Aorta (tissue), 5 donors: Measurements from ENCODE around the gene TNPO2. TPM values are rescaled to one million over a fixed set of nuclear protein-coding genes. Genes with fewer than 3 reads are reported as not detected.

Experiments
- ATAC-seq: fragments of 200-7000 bp; cut with Tn5 transposase; one replicate; pipeline ENCODE4 v1.9.1; 2022; ENCODE audit warnings: moderate library complexity; ENCODE audit not compliant: low FRiP score
- DNase-seq, 2 donors: peaks; one replicate each; pipeline ENCODE4 v3.0.0-alpha.2; 2020
- H3K27ac ChIP-seq, 2 donors: one replicate each; pipeline ENCODE4 v1.5.1; 2013; ENCODE audit warnings: low read length in 2 of 2, mild to moderate bottlenecking in 2 of 2, moderate library complexity in 2 of 2, control low read depth in 1 of 2, inconsistent platforms in 1 of 2, low read depth in 1 of 2
- H3K27me3 ChIP-seq, 2 donors: one replicate each; pipeline ENCODE4 v1.6.1; 2013; ENCODE audit warnings: control low read depth in 1 of 2, low read length in 1 of 2, mild to moderate bottlenecking in 1 of 2, moderate library complexity in 1 of 2; ENCODE audit not compliant: insufficient read depth in 2 of 2, control insufficient read depth in 1 of 2
- H3K36me3 ChIP-seq, 2 donors: one replicate each; pipeline ENCODE4 v1.6.1; 2013; ENCODE audit warnings: control low read depth in 1 of 2, low read length in 1 of 2, mild to moderate bottlenecking in 1 of 2; ENCODE audit not compliant: insufficient read depth in 2 of 2, control insufficient read depth in 1 of 2
- H3K4me1 ChIP-seq, 2 donors: one replicate each; pipeline ENCODE4 v1.6.1; 2013; ENCODE audit warnings: low read length in 2 of 2, control low read depth in 1 of 2, mild to moderate bottlenecking in 1 of 2, moderate library complexity in 1 of 2; ENCODE audit not compliant: insufficient read depth in 2 of 2, control insufficient read depth in 1 of 2
- H3K4me3 ChIP-seq, 2 donors: one replicate each; pipeline ENCODE4 v1.5.1; 2013; ENCODE audit warnings: low read length in 2 of 2, control low read depth in 1 of 2, mild to moderate bottlenecking in 1 of 2
- H3K9me3 ChIP-seq: one replicate; pipeline ENCODE4 v1.6.1; 2013; ENCODE audit warnings: mild to moderate bottlenecking, low read length; ENCODE audit not compliant: control insufficient read depth
- WGBS, 2 donors: extraction: QIAGEN DNeasy Blood & Tissue Kit; methylation state at CpG; one replicate each; pipeline ENCODE4 v1.1.7; 2013; 5-methylcytosine and 5-hydroxymethylcytosine counted together
- intact Hi-C, 2 donors: fragments of 100-400 bp; cut with DNase I; formaldehyde crosslinking; loops; one replicate each; pipeline versions ENCODE4 v1.14.2 to v1.15.0; 2022
- polyA plus RNA-seq, 2 donors: library from polyadenylated mRNA; stranded (reverse); fragments of 200-250 nt; gene quantifications; one replicate each; pipeline ENCODE4 v1.2.3, GENCODE V29; 2013
- total RNA-seq, 2 donors: library from RNA; stranded (reverse); fragmentation: NEBNext Ultra II Directional; extraction: Animal tissue kit (Norgen Biotek cat#: 25700); gene quantifications; one replicate each; pipeline ENCODE4 v1.2.1, GENCODE V29; 2021
- donor health status: healthy with polysubstance abuse.
- donor health status: Bipolar disorder and iron deficiency.
- donor health status: DM: no; HTN: no; CAD: no.
- donor health status: DM: no; HTN: no; CAD: no.
- donor health status: DM: yes; HTN: yes; CAD: no.

Gene TNPO2
- total and polyA plus RNA-seq, 4 donors: 15.2 to 71.8 (median 50.0) TPM

DNA sequence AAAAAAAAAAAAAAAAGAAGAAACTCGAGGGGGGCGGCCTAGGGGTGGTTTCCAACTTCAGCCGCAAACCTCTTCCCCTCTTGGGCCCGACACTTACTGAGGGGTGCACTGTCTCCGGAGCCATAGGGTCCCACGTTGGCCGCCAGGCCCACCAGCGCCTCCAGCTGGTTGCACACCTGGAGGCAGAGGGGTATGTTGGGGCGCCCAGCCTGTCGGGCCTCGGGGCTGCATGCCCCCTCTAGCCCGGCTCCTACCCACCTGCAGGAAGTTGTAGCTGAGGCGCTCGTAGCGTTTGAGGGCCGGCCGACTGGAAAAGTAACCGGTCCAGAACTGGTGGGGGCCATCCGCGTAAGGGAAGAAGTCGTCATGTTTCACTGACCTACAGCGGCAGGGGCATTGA lies 65.8 kb downstream of the TNPO2 start:
- Histone ChIP-seq H3K4me3 (no peak overlapping the region), H3K9me3 (no peaks in the 10 kb centered on the region), H3K27me3 (no peaks in the 10 kb centered on the region), H3K36me3 (peaks cover 0 to 7% of the 10 kb centered on the region in 2 donors), H3K27ac (no peak overlapping the region), H3K4me1 (no peaks in the 10 kb centered on the region)
- WGBS, 2 donors: 93 to 96% methylated on average over 22 of the region's 22 CpGs
- ATAC-seq (no peak), DNase-seq (no peak)
- intact Hi-C loops: no loop called here

DNA sequence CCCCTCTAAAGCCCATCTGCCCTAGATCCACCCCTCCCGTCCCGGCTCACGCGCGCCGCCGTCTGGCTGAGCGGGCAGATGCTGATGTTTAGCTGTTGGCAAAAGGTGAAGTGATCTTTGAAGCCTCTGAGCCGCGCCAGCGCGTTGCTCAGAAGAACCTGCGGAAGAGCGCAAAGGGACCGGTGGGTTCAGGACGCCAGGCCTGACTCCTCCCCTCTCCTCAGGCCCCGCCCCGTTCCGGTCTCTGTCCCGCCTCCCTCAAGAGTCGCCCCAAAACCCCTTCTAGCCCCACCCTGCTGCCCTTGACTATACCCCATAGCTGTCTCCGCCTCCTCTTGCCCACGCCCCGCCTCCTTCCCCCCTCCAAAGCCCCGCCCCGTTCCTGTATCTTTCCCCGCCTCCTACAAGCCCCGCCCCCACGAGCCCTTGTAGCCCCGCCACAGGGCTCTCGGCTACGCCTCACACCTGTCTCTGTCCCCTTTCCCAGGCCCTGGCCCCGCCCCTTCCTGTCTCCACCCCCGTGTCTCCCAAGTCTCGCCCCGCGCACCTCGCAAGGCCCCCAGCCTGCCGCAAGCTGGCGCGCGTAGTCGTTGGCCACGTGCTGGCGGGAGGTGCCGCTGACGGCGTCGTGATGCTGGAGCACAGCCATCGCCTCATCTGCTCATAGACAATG lies 66.7 kb downstream of the TNPO2 start:
- Histone ChIP-seq H3K36me3 (peaks cover 0 to 7% of the 10 kb centered on the region in 2 donors), H3K9me3 (no peaks in the 10 kb centered on the region), H3K4me1 (no peaks in the 10 kb centered on the region), H3K4me3 (no peak overlapping the region), H3K27ac (no peak overlapping the region), H3K27me3 (no peaks in the 10 kb centered on the region)
- DNase-seq (no peak), ATAC-seq (peak; percentile 44)
- intact Hi-C loops: no loop called here
- 49 to 56% methylated on average over 45 to 50 of the region's 50 CpGs for WGBS, 2 donors

DNA sequence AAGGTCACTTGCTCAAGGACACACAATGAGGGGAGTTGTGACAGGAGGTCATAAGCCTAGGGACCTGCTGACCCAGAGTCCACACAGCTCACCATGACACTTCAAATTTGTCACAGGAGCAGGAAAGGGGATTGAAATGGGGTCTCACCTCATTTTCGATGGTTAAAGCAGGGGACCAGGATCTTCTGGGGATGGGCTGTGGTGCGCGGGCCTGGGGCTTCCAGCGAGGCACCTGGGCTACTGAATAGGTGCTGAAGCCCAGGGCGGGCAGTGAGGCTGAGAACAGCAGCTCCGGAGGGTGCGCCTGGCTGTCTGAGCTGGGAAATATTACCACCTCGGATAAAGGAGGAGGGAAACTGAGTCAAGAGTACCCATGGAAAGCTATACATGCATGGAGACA lies 68.2 kb downstream of the TNPO2 start:
- Histone ChIP-seq H3K27me3 (no peaks in the 10 kb centered on the region), H3K4me1 (no peaks in the 10 kb centered on the region), H3K27ac (no peak overlapping the region), H3K9me3 (no peaks in the 10 kb centered on the region), H3K4me3 (no peak overlapping the region), H3K36me3 (peaks cover 0 to 5% of the 10 kb centered on the region in 2 donors)
- no peak for ATAC-seq
- intact Hi-C loops: no loop called here
- 95 to 96% methylated on average over 8 of the region's 8 CpGs for WGBS, 2 donors
- DNase-seq: no peak

DNA sequence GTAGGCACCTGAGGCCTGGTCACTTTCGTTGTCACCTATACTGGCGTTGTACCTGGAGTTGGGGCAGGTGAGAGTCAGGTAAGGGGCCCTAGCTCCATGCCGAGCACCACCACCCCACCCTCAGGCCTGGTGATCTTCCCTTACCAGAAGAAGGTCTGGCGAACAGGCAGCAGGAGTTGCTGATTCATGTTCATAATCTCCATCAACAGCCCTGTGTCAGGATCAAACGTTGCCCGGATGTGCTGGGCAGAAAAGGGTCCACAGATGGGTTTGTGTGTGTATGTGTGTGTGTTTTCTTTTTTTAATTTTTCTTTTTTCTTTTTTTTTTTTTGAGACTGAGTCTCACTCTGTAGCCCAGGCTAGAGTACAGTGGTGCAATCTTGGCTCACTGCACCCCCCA lies 71.5 kb downstream of the TNPO2 start:
- peaks cover 0 to 3% of the 10 kb centered on the region in 2 donors for H3K36me3 ChIP-seq
- no peak for ATAC-seq
- H3K27me3 ChIP-seq: no peaks in the 10 kb centered on the region
- intact Hi-C loops: no loop called here
- H3K27ac ChIP-seq: no peak overlapping the region
- H3K4me1 ChIP-seq: no peaks in the 10 kb centered on the region
- DNase-seq: peak in 1 of 2 donors; percentile 4
- H3K9me3 ChIP-seq: no peaks in the 10 kb centered on the region
- H3K4me3 ChIP-seq: no peak overlapping the region
- 92 to 93% methylated on average over 6 of the region's 6 CpGs for WGBS, 2 donors

DNA sequence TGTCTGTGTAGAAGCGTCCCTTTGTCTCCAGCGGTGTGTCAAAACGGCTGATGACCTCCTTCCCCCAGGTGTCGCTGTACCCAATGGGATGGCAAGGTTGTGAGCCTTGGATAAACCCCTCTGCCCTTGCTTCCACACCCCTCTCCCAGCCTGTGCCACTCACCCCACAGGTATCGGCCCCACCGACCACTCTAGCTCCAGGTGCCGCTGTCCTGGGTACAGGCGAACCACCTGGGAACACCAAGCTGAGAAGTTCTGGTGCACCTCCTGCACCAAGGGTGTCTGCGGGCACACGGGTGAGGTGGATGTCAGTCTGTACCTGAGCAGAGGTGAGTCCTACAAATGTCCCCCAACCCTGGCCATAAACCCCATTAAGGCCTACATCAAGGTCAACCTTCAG lies 73.8 kb downstream of the TNPO2 start:
- H3K9me3 ChIP-seq: no peaks in the 10 kb centered on the region
- intact Hi-C loops: no loop called here
- 95 to 96% methylated on average over 10 of the region's 10 CpGs for WGBS, 2 donors

More for the DNA sequence above, 73.8 kb downstream of the TNPO2 start:
- Histone ChIP-seq H3K4me1 (no peaks in the 10 kb centered on the region), H3K27ac (no peak overlapping the region), H3K27me3 (no peaks in the 10 kb centered on the region), H3K36me3 (no peaks in the 10 kb centered on the region), H3K4me3 (no peak overlapping the region)
- no peak for ATAC-seq
- peak in 1 of 2 donors; percentile 29 for DNase-seq

Other genes starting within 250 kb of the TNPO2 start
- gene ZNF709, start 239.1 kb downstream of the TNPO2 start, total RNA-seq: 1 to 10 TPM; 5.1 to 5.8 TPM
- gene ZNF709, start 239.1 kb downstream of the TNPO2 start, polyA plus RNA-seq: 1 to 10 TPM in 1 of 2 donors, not detected in 1; 1.2 TPM
- gene ZNF564, start 172.4 kb downstream of the TNPO2 start, total RNA-seq: 10 to 100 TPM; 12.0 to 15.4 TPM
- 1 to 10 TPM; 5.5 to 8.4 TPM for gene ZNF564, start 172.4 kb downstream of the TNPO2 start, polyA plus RNA-seq
- gene ZNF490, start 113.1 kb downstream of the TNPO2 start, total RNA-seq: 1 to 10 TPM; 7.0 to 8.6 TPM
- under 1 TPM in 1 of 2 donors, not detected in 1; 0.56 TPM for gene ZNF490, start 113.1 kb downstream of the TNPO2 start, polyA plus RNA-seq
- gene ZNF791, start 113.0 kb downstream of the TNPO2 start, total RNA-seq: 10 to 100 TPM; 35.2 to 35.4 TPM
- gene ZNF791, start 113.0 kb downstream of the TNPO2 start, polyA plus RNA-seq: 10 to 100 TPM in 1 of 2 donors, 1 to 10 TPM in 1; 2.9 to 12.1 TPM
- 100 to 1,000 TPM in 1 of 2 donors, 10 to 100 TPM in 1; 74.8 to 111 TPM for gene MAN2B1, start 57.2 kb downstream of the TNPO2 start, total RNA-seq
- 10 to 100 TPM; 54.6 to 88.7 TPM for gene MAN2B1, start 57.2 kb downstream of the TNPO2 start, polyA plus RNA-seq
- 10 to 100 TPM in 1 of 2 donors, 1 to 10 TPM in 1; 7.1 to 11.8 TPM for gene WDR83, start 57.1 kb downstream of the TNPO2 start, total RNA-seq
- gene WDR83, start 57.1 kb downstream of the TNPO2 start, polyA plus RNA-seq: 10 to 100 TPM in 1 of 2 donors, 1 to 10 TPM in 1; 9.4 to 20.9 TPM
- 10 to 100 TPM; 50.1 to 74.0 TPM for gene DHPS, start 42.1 kb downstream of the TNPO2 start, total RNA-seq
- 10 to 100 TPM; 42.7 to 94.8 TPM for gene DHPS, start 42.1 kb downstream of the TNPO2 start, polyA plus RNA-seq
- not detected for gene GNG14, start 35.9 kb downstream of the TNPO2 start, total RNA-seq
- gene GNG14, start 35.9 kb downstream of the TNPO2 start, polyA plus RNA-seq: not detected
- gene FBXW9, start 27.3 kb downstream of the TNPO2 start, total RNA-seq: 1 to 10 TPM; 1.9 to 4.8 TPM
- 1 to 10 TPM; 4.1 to 5.4 TPM for gene FBXW9, start 27.3 kb downstream of the TNPO2 start, polyA plus RNA-seq
- gene TRIR, start 10.8 kb upstream of the TNPO2 start, total RNA-seq: 100 to 1,000 TPM; 119 to 121 TPM
- gene TRIR, start 10.8 kb upstream of the TNPO2 start, polyA plus RNA-seq: 100 to 1,000 TPM; 233 to 289 TPM
- 10 to 100 TPM; 35.4 to 42.2 TPM for gene GET3, start 13.6 kb upstream of the TNPO2 start, total RNA-seq
- gene GET3, start 13.6 kb upstream of the TNPO2 start, polyA plus RNA-seq: 10 to 100 TPM; 61.2 to 70.6 TPM
- gene BEST2, start 27.9 kb upstream of the TNPO2 start, total RNA-seq: not detected
- 1 to 10 TPM in 1 of 2 donors, not detected in 1; 2.5 TPM for gene BEST2, start 27.9 kb upstream of the TNPO2 start, polyA plus RNA-seq
- gene HOOK2, start 51.6 kb upstream of the TNPO2 start, total RNA-seq: 10 to 100 TPM; 28.5 to 45.5 TPM
- 10 to 100 TPM; 14.4 to 92.5 TPM for gene HOOK2, start 51.6 kb upstream of the TNPO2 start, polyA plus RNA-seq
- 100 to 1,000 TPM; 250 to 609 TPM for gene JUNB, start 67.6 kb upstream of the TNPO2 start, total RNA-seq
- 100 to 1,000 TPM in 1 of 2 donors, 10 to 100 TPM in 1; 97.0 to 623 TPM for gene JUNB, start 67.6 kb upstream of the TNPO2 start, polyA plus RNA-seq
- 100 to 1,000 TPM in 1 of 2 donors, 10 to 100 TPM in 1; 90.5 to 118 TPM for gene PRDX2, start 77.9 kb upstream of the TNPO2 start, total RNA-seq
- 100 to 1,000 TPM; 151 to 202 TPM for gene PRDX2, start 77.9 kb upstream of the TNPO2 start, polyA plus RNA-seq
- gene THSD8, start 78.1 kb upstream of the TNPO2 start, total RNA-seq: 1 to 10 TPM in 1 of 2 donors, not detected in 1; 1.2 TPM
- 1 to 10 TPM in 1 of 2 donors, not detected in 1; 2.5 TPM for gene THSD8, start 78.1 kb upstream of the TNPO2 start, polyA plus RNA-seq
- gene RNASEH2A, start 82.7 kb upstream of the TNPO2 start, total RNA-seq: 1 to 10 TPM; 2.9 to 7.2 TPM
- 1 to 10 TPM; 1.6 to 3.3 TPM for gene RNASEH2A, start 82.7 kb upstream of the TNPO2 start, polyA plus RNA-seq
- gene RTBDN, start 110.6 kb upstream of the TNPO2 start, total RNA-seq: not detected
- 1 to 10 TPM in 1 of 2 donors, not detected in 1; 2.0 TPM for gene RTBDN, start 110.6 kb upstream of the TNPO2 start, polyA plus RNA-seq
- under 1 TPM in 1 of 2 donors, not detected in 1; 0.54 TPM for gene MAST1, start 114.6 kb upstream of the TNPO2 start, total RNA-seq
- gene MAST1, start 114.6 kb upstream of the TNPO2 start, polyA plus RNA-seq: under 1 TPM in 1 of 2 donors, not detected in 1; 0.13 TPM
- gene DNASE2, start 157.5 kb upstream of the TNPO2 start, total RNA-seq: 10 to 100 TPM; 26.8 to 39.5 TPM
- 10 to 100 TPM; 27.4 to 49.9 TPM for gene DNASE2, start 157.5 kb upstream of the TNPO2 start, polyA plus RNA-seq
- gene KLF1, start 163.3 kb upstream of the TNPO2 start, total RNA-seq: under 1 TPM in 1 of 2 donors, not detected in 1; 0.39 TPM
- gene KLF1, start 163.3 kb upstream of the TNPO2 start, polyA plus RNA-seq: not detected
- gene GCDH, start 167.2 kb upstream of the TNPO2 start, total RNA-seq: 10 to 100 TPM; 15.1 to 16.4 TPM
- gene GCDH, start 167.2 kb upstream of the TNPO2 start, polyA plus RNA-seq: 10 to 100 TPM; 21.9 to 29.1 TPM
- under 1 TPM; 0.42 to 0.51 TPM for gene SYCE2, start 195.4 kb upstream of the TNPO2 start, total RNA-seq
- gene SYCE2, start 195.4 kb upstream of the TNPO2 start, polyA plus RNA-seq: under 1 TPM in 1 of 2 donors, not detected in 1; 0.15 TPM
- gene FARSA, start 209.8 kb upstream of the TNPO2 start, total RNA-seq: 10 to 100 TPM; 27.2 to 31.4 TPM
- gene FARSA, start 209.8 kb upstream of the TNPO2 start, polyA plus RNA-seq: 10 to 100 TPM; 19.7 to 23.2 TPM
- 100 to 1,000 TPM; 649 to 778 TPM for gene CALR, start 214.7 kb upstream of the TNPO2 start, total RNA-seq
- gene CALR, start 214.7 kb upstream of the TNPO2 start, polyA plus RNA-seq: 100 to 1,000 TPM; 232 to 296 TPM
- 100 to 1,000 TPM in 1 of 2 donors, 10 to 100 TPM in 1; 80.7 to 106 TPM for gene RAD23A, start 221.9 kb upstream of the TNPO2 start, total RNA-seq
- 100 to 1,000 TPM in 1 of 2 donors, 10 to 100 TPM in 1; 72.4 to 154 TPM for gene RAD23A, start 221.9 kb upstream of the TNPO2 start, polyA plus RNA-seq
- 10 to 100 TPM; 15.3 to 15.7 TPM for gene GADD45GIP1, start 233.3 kb upstream of the TNPO2 start, total RNA-seq
- 10 to 100 TPM; 30.9 to 40.6 TPM for gene GADD45GIP1, start 233.3 kb upstream of the TNPO2 start, polyA plus RNA-seq
- not detected for gene DAND5, start 245.6 kb upstream of the TNPO2 start, total RNA-seq
- gene DAND5, start 245.6 kb upstream of the TNPO2 start, polyA plus RNA-seq: under 1 TPM in 1 of 2 donors, not detected in 1; 0.13 TPM